HepG2 (cell line): ENCODE data around the gene ELP5. TPM values are rescaled to one million over a fixed set of nuclear protein-coding genes. Genes with fewer than 3 reads are reported as not detected.

Experiments
- BHLHE40 ChIP-seq: IDR thresholded peaks from 2 replicates; pipeline ENCODE4 v1.6.1; 2011; ENCODE audit warnings: low read length, improper control_type of control experiment
- CAMTA2 ChIP-seq: sonication (generic); formaldehyde crosslinking; IDR thresholded peaks from 2 replicates; pipeline ENCODE4 v1.4.0; 2020; ENCODE audit warnings: mild to moderate bottlenecking, missing genetic modification reagents, borderline replicate concordance
- CCDC6 ChIP-seq: sonication (generic); formaldehyde crosslinking; IDR thresholded peaks from 2 replicates; pipeline ENCODE4 v1.8.1; 2022; ENCODE audit warnings: mild to moderate bottlenecking, missing genetic modification reagents, moderate library complexity
- GPN1 ChIP-seq: sonication (generic); formaldehyde crosslinking; IDR thresholded peaks from 2 replicates; pipeline ENCODE4 v1.5.1; 2020; ENCODE audit warnings: missing genetic modification reagents, borderline replicate concordance
- KDM5A ChIP-seq: fragments of 200-600 bp; sonication (generic); IDR thresholded peaks from 2 replicates; pipeline ENCODE4 v1.7.0; 2018; ENCODE audit warnings: antibody characterized with exemption, mild to moderate bottlenecking, low read length, borderline replicate concordance
- MZF1 ChIP-seq: sonication (generic); formaldehyde crosslinking; IDR thresholded peaks from 2 replicates; pipeline ENCODE4 v1.8.1; 2023; ENCODE audit warnings: mild to moderate bottlenecking, missing genetic modification reagents, borderline replicate concordance
- NFYB ChIP-seq: sonication (generic); formaldehyde crosslinking; IDR thresholded peaks from 2 replicates; pipeline ENCODE4 v1.4.0; 2020; ENCODE audit warnings: missing genetic modification reagents
- PBX3 ChIP-seq: sonication (generic); formaldehyde crosslinking; IDR thresholded peaks from 2 replicates; pipeline ENCODE4 v1.8.1; 2023; ENCODE audit warnings: missing genetic modification reagents, inconsistent platforms, borderline replicate concordance
- PTBP1 ChIP-seq: fragments of 200-400 bp; formaldehyde crosslinking; IDR thresholded peaks from 2 replicates; pipeline ENCODE4 v1.6.1; 2018; ENCODE audit warnings: low read length, low read depth; ENCODE audit not compliant: poor library complexity, severe bottlenecking
- RORA ChIP-seq: sonication (generic); formaldehyde crosslinking; IDR thresholded peaks from 2 replicates; pipeline ENCODE4 v1.5.0; 2020; ENCODE audit warnings: mild to moderate bottlenecking, missing genetic modification reagents, moderate library complexity
- SALL1 ChIP-seq: sonication (generic); formaldehyde crosslinking; IDR thresholded peaks from 2 replicates; pipeline ENCODE4 v1.8.0; 2022; ENCODE audit warnings: mild to moderate bottlenecking, missing genetic modification reagents
- SMAD9 ChIP-seq: sonication (generic); formaldehyde crosslinking; IDR thresholded peaks from 2 replicates; pipeline ENCODE4 v1.5.1; 2020; ENCODE audit warnings: mild to moderate bottlenecking, missing genetic modification reagents
- WIZ ChIP-seq: sonication (generic); formaldehyde crosslinking; IDR thresholded peaks from 2 replicates; pipeline ENCODE4 v1.5.1; 2020; ENCODE audit warnings: mild to moderate bottlenecking, missing genetic modification reagents
- ZBTB1 ChIP-seq: sonication (generic); formaldehyde crosslinking; IDR thresholded peaks from 2 replicates; pipeline ENCODE4 v1.4.0; 2020; ENCODE audit warnings: missing genetic modification reagents, borderline replicate concordance
- ZBTB3 ChIP-seq: sonication (generic); formaldehyde crosslinking; IDR thresholded peaks from 2 replicates; pipeline ENCODE4 v1.4.0; 2020; ENCODE audit warnings: low read depth, mild to moderate bottlenecking, moderate library complexity, missing genetic modification reagents, borderline replicate concordance
- ZBTB44 ChIP-seq: sonication (generic); formaldehyde crosslinking; IDR thresholded peaks from 2 replicates; pipeline ENCODE4 v1.4.0; 2020; ENCODE audit warnings: missing genetic modification reagents
- ZGPAT ChIP-seq: IDR thresholded peaks from 2 replicates; pipeline ENCODE4 v1.6.1; 2016; ENCODE audit warnings: mild to moderate bottlenecking
- ZMYM4 ChIP-seq: sonication (generic); formaldehyde crosslinking; IDR thresholded peaks from 2 replicates; pipeline ENCODE4 v1.8.1; 2023; ENCODE audit warnings: mild to moderate bottlenecking, missing genetic modification reagents
- ZNF205 ChIP-seq: IDR thresholded peaks from 2 replicates; pipeline ENCODE4 v1.6.1; 2018; ENCODE audit warnings: missing biosample characterization, missing genetic modification reagents
- ZNF343 ChIP-seq: sonication (generic); formaldehyde crosslinking; IDR thresholded peaks from 2 replicates; pipeline ENCODE4 v1.4.0; 2020; ENCODE audit warnings: mild to moderate bottlenecking, missing genetic modification reagents
- ZNF639 ChIP-seq: conservative IDR thresholded peaks from 2 replicates; pipeline ENCODE4 v1.6.1; 2018; ENCODE audit warnings: missing genetic modification reagents
- ZNF713 ChIP-seq: sonication (generic); formaldehyde crosslinking; IDR thresholded peaks from 2 replicates; pipeline ENCODE4 v1.4.0; 2020; ENCODE audit warnings: mild to moderate bottlenecking, missing genetic modification reagents
- ZNF790 ChIP-seq: sonication (generic); formaldehyde crosslinking; IDR thresholded peaks from 2 replicates; pipeline ENCODE4 v1.8.0; 2022; ENCODE audit warnings: missing genetic modification reagents, mild to moderate bottlenecking, borderline replicate concordance
- ZSCAN9 ChIP-seq: IDR thresholded peaks from 2 replicates; pipeline ENCODE4 v1.6.1; 2016; ENCODE audit warnings: borderline replicate concordance
- polyA plus RNA-seq, 8 experiments: library from polyadenylated mRNA; depleted of rRNA in 3 of 8; stranded (reverse) in 7 of 8; unstranded in 1 of 8; fragments of >200 nt; fragmentation: Illumina TruSeq in 4 of 8; extraction: Trizol in 4 of 8; gene quantifications; 2 replicates each; pipeline versions ENCODE4 v1.2.1 to v1.2.3, GENCODE V29; 2011 to 2016; ENCODE audit warnings: low read depth in 4 of 8, missing spikeins in 1 of 8, mixed read lengths in 1 of 8; ENCODE audit not compliant: insufficient read depth in 1 of 8
- total RNA-seq, 5 experiments: library from RNA; depleted of rRNA; stranded (reverse); fragments of >200 nt; fragmentation: Illumina TruSeq; extraction: Trizol; gene quantifications; 2 replicates each; pipeline ENCODE4 v1.2.3, GENCODE V29; 2016; ENCODE audit warnings: low read depth in 1 of 5

ELP5 gene
- total and polyA plus RNA-seq, 2 of the 13 experiments (the other 11 are each of a cell fraction or from before 2014, with no cell fraction given) = 67.6 to 69.8 TPM

GRCh38 chr17:7306911-7307685 lies 55.1 kb downstream of the ELP5 start, which contains the start of gene EIF5A (continued):
- TF ChIP-seq ZBTB44 (no peak), ZMYM4 (CRISPR knock-in tag) (no peak), KDM5A (no peak; the same call in 1 of the 2 replicates), CAMTA2 (CRISPR knock-in tag) (no peak), SALL1 (CRISPR knock-in tag) (peak; percentile 49; the same call in 1 of the 2 replicates), ZBTB3 (CRISPR knock-in tag) (no peak), NFYB (CRISPR knock-in tag) (no peak), WIZ (no peak; the same call in 1 of the 2 replicates), MZF1 (CRISPR knock-in tag) (no peak), BHLHE40 (no peak), ZNF790 (CRISPR knock-in tag) (no peak), SMAD9 (CRISPR knock-in tag) (0 out of 2 replicates have a peak, but pooled peaks have one; percentile 44), PTBP1 (no peak), GPN1 (CRISPR knock-in tag) (no peak), ZSCAN9 (CRISPR knock-in tag) (no peak), ZNF639 (no peak; the same call in 1 of the 2 replicates), RORA (no peak), PBX3 (no peak), ZGPAT (CRISPR knock-in tag) (peak; percentile 64), ZNF205 (CRISPR knock-in tag) (0 out of 2 replicates have a peak, but pooled peaks have one; percentile 39), ZBTB1 (CRISPR knock-in tag) (no peak), ZNF343 (no peak; the same call in 1 of the 2 replicates), ZNF713 (CRISPR knock-in tag) (no peak), CCDC6 (no peak)
